PC-3 (cell line): ENCODE results near the gene AQP9.

Experiments used
- EZH2 ChIP-seq: fragments of 300-600 bp; sonication (generic); IDR thresholded peaks from one replicate; pipeline ENCODE4 v1.6.1; 2017; ENCODE audit warnings: antibody characterized with exemption, mild to moderate bottlenecking, low read length; ENCODE audit not compliant: unreplicated experiment
- TF ChIP-seq, protein P1 (sequence below): fragments of 300-600 bp; sonication (generic); conservative IDR thresholded peaks from 2 replicates; pipeline ENCODE4 v1.5.1; 2017; ENCODE audit warnings: antibody characterized with exemption, low read depth, mild to moderate bottlenecking, low read length

DNA sequence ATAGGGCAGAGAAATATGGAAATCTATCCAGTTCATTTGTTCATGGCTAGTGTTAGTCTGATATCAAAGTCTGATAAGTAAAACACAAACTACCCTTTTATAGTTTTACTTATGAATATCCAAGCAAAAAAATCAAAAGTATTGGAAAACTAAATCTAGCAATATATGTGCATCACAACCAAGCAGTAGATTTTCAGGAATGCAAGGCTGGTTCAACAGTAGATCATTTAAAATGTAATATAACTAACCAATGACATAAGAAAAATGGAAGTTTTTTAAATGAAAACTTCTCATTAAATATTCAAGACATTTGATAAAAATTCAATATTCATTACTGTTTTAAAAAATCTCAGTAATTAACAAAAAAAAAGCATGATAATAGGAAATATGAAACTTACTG lies 12.8 kb upstream of the AQP9 start:
- no peak for TF ChIP-seq EZH2
- TF ChIP-seq, protein P1, sequence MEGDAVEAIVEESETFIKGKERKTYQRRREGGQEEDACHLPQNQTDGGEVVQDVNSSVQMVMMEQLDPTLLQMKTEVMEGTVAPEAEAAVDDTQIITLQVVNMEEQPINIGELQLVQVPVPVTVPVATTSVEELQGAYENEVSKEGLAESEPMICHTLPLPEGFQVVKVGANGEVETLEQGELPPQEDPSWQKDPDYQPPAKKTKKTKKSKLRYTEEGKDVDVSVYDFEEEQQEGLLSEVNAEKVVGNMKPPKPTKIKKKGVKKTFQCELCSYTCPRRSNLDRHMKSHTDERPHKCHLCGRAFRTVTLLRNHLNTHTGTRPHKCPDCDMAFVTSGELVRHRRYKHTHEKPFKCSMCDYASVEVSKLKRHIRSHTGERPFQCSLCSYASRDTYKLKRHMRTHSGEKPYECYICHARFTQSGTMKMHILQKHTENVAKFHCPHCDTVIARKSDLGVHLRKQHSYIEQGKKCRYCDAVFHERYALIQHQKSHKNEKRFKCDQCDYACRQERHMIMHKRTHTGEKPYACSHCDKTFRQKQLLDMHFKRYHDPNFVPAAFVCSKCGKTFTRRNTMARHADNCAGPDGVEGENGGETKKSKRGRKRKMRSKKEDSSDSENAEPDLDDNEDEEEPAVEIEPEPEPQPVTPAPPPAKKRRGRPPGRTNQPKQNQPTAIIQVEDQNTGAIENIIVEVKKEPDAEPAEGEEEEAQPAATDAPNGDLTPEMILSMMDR: no peak
